WTC11 (cell line): Measurements from ENCODE around the gene CPNE5. TPM values are rescaled to one million over a fixed set of nuclear protein-coding genes. Genes with fewer than 3 reads are reported as not detected.

Experiments used
- ATAC-seq: fragments of 200-7000 bp; cut with Tn5 transposase; 2 replicates; pipeline ENCODE4 v1.10.0; 2021; ENCODE audit warnings: mild to moderate bottlenecking, moderate library complexity
- CTCF ChIA-PET: fragments of 300-600 bp; sonication (Branson Sonifier 250); formaldehyde crosslinking; loops from one replicate; lab custom pipeline; 2021; ENCODE audit warnings: antibody characterized with exemption; lab: Charles Lee
- POLR2A ChIA-PET: fragments of 350-600 bp; sonication (Branson Sonifier 250); formaldehyde crosslinking; loops from one replicate; lab custom pipeline; 2021; ENCODE audit warnings: antibody characterized with exemption; lab: Charles Lee
- DNase-seq: peaks from one replicate; pipeline ENCODE4 v3.0.0; 2021; ENCODE audit warnings: low spot score
- H3K27ac Mint-ChIP-seq: 2 replicates; pipeline ENCODE4 v1.8.0; 2021; ENCODE audit warnings: mixed read lengths
- H3K27me3 Mint-ChIP-seq: 2 replicates; pipeline ENCODE4 v1.8.0; 2021; ENCODE audit warnings: low read depth, mild to moderate bottlenecking, moderate library complexity, mixed read lengths
- H3K36me3 Mint-ChIP-seq: 2 replicates; pipeline ENCODE4 v1.8.0; 2021; ENCODE audit warnings: mixed read lengths
- H3K4me1 Mint-ChIP-seq: 2 replicates; pipeline ENCODE4 v1.8.0; 2022; ENCODE audit warnings: mixed read lengths
- H3K4me3 Mint-ChIP-seq: 2 replicates; pipeline ENCODE4 v1.8.0; 2021; ENCODE audit warnings: mild to moderate bottlenecking, moderate library complexity, mixed read lengths
- H3K9me3 Mint-ChIP-seq: 2 replicates; pipeline ENCODE4 v1.8.0; 2021; ENCODE audit warnings: mixed read lengths
- CREB1 ChIP-seq: sonication (generic); formaldehyde crosslinking; IDR thresholded peaks from 2 replicates; pipeline ENCODE4 v1.8.0; 2023; ENCODE audit warnings: mild to moderate bottlenecking, missing genetic modification reagents
- ESRRA ChIP-seq: sonication (generic); formaldehyde crosslinking; IDR thresholded peaks from 2 replicates; pipeline ENCODE4 v1.8.1; 2022; ENCODE audit warnings: mild to moderate bottlenecking, missing genetic modification reagents, borderline replicate concordance
- FOXJ3 ChIP-seq: sonication (generic); formaldehyde crosslinking; IDR thresholded peaks from 2 replicates; pipeline ENCODE4 v1.9.0; 2021; ENCODE audit warnings: missing genetic modification reagents, mild to moderate bottlenecking, borderline replicate concordance
- GABPB1 ChIP-seq: sonication (generic); formaldehyde crosslinking; IDR thresholded peaks from 2 replicates; pipeline ENCODE4 v1.8.1; 2023; ENCODE audit warnings: mild to moderate bottlenecking, missing genetic modification reagents
- GTF2I ChIP-seq: fragments of 250-450 bp; sonication (Bioruptor Pico); conservative IDR thresholded peaks from 2 replicates; pipeline ENCODE4 v1.4.0; 2021; ENCODE audit warnings: mild to moderate bottlenecking
- HMGXB4 ChIP-seq: sonication (generic); formaldehyde crosslinking; IDR thresholded peaks from 2 replicates; pipeline ENCODE4 v1.8.1; 2023; ENCODE audit warnings: mild to moderate bottlenecking, moderate library complexity, missing genetic modification reagents
- IRF2 ChIP-seq: sonication (generic); formaldehyde crosslinking; IDR thresholded peaks from 2 replicates; pipeline ENCODE4 v1.8.0; 2022; ENCODE audit warnings: low read depth, missing genetic modification reagents, borderline replicate concordance
- KAT7 ChIP-seq: sonication (generic); formaldehyde crosslinking; IDR thresholded peaks from 2 replicates; pipeline ENCODE4 v1.8.1; 2023; ENCODE audit warnings: missing genetic modification reagents, mild to moderate bottlenecking, borderline replicate concordance
- MAX ChIP-seq: sonication (generic); formaldehyde crosslinking; IDR thresholded peaks from 2 replicates; pipeline ENCODE4 v1.8.0; 2022; ENCODE audit warnings: mild to moderate bottlenecking, missing genetic modification reagents
- PRDM15 ChIP-seq: sonication (generic); formaldehyde crosslinking; IDR thresholded peaks from 2 replicates; pipeline ENCODE4 v1.8.0; 2022; ENCODE audit warnings: missing genetic modification reagents
- SP1 ChIP-seq: sonication (generic); formaldehyde crosslinking; conservative IDR thresholded peaks from 2 replicates; pipeline ENCODE4 v1.8.1; 2022; ENCODE audit warnings: missing genetic modification reagents
- TEAD1 ChIP-seq: sonication (generic); formaldehyde crosslinking; IDR thresholded peaks from 2 replicates; pipeline ENCODE4 v1.8.0; 2022; ENCODE audit warnings: mild to moderate bottlenecking, missing genetic modification reagents
- TEAD4 ChIP-seq: sonication (generic); formaldehyde crosslinking; IDR thresholded peaks from 2 replicates; pipeline ENCODE4 v1.8.0; 2022; ENCODE audit warnings: mild to moderate bottlenecking, missing genetic modification reagents
- TP53 ChIP-seq: sonication (generic); formaldehyde crosslinking; IDR thresholded peaks from 2 replicates; pipeline ENCODE4 v1.8.1; 2023; ENCODE audit warnings: mild to moderate bottlenecking, missing genetic modification reagents
- ZNF396 ChIP-seq: fragments of 250-450 bp; sonication (Bioruptor Pico); IDR thresholded peaks from 2 replicates; pipeline ENCODE4 v1.8.0; 2021; ENCODE audit warnings: mild to moderate bottlenecking, moderate library complexity, borderline replicate concordance
- ZNF532 ChIP-seq: fragments of 250-450 bp; sonication (Bioruptor Pico); IDR thresholded peaks from 2 replicates; pipeline ENCODE4 v1.9.0; 2021; ENCODE audit warnings: mild to moderate bottlenecking, borderline replicate concordance
- total RNA-seq: library from RNA; stranded (reverse); gene quantifications from 3 replicates; pipeline ENCODE4 v1.2.3, GENCODE V29; 2021
- TF ChIP-seq, protein P1 (sequence below): sonication (generic); formaldehyde crosslinking; IDR thresholded peaks from 2 replicates; pipeline ENCODE4 v1.8.1; 2022; ENCODE audit warnings: mild to moderate bottlenecking, missing genetic modification reagents, moderate library complexity, borderline replicate concordance
- TF ChIP-seq, protein P2 (sequence below): sonication (generic); formaldehyde crosslinking; conservative IDR thresholded peaks from 2 replicates; pipeline ENCODE4 v1.8.1; 2023; ENCODE audit warnings: mild to moderate bottlenecking, low read depth, missing genetic modification reagents, moderate library complexity

The CPNE5 gene
- total RNA-seq, 1 experiment from 2014 or later = 0.44 TPM

GRCh38 chr6:36712816-36713215 lies 126.4 kb downstream of the CPNE5 start:
- Mint-ChIP-seq H3K4me1 (no peaks in the 10 kb centered on the region), H3K36me3 (no peaks in the 10 kb centered on the region), H3K4me3 (no peak overlapping the region), H3K9me3 (no peaks in the 10 kb centered on the region), H3K27me3 (no peaks in the 10 kb centered on the region), H3K27ac (no peak overlapping the region)
- DNase-seq (no peak), ATAC-seq (no peak)
- TF ChIP-seq, protein P1, sequence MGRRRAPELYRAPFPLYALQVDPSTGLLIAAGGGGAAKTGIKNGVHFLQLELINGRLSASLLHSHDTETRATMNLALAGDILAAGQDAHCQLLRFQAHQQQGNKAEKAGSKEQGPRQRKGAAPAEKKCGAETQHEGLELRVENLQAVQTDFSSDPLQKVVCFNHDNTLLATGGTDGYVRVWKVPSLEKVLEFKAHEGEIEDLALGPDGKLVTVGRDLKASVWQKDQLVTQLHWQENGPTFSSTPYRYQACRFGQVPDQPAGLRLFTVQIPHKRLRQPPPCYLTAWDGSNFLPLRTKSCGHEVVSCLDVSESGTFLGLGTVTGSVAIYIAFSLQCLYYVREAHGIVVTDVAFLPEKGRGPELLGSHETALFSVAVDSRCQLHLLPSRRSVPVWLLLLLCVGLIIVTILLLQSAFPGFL (CRISPR knock-in tag) = no peak
- TF ChIP-seq MAX (CRISPR knock-in tag) (no peak), FOXJ3 (CRISPR knock-in tag) (no peak), HMGXB4 (CRISPR knock-in tag) (no peak), TEAD4 (no peak)
- CTCF ChIA-PET = no interaction called here
- POLR2A ChIA-PET = interaction anchor here (0.7 kb wide), 1 partner anchor 22 kb away, joined by 3 read pairs; no protein-coding TSS in a partner anchor

DNA sequence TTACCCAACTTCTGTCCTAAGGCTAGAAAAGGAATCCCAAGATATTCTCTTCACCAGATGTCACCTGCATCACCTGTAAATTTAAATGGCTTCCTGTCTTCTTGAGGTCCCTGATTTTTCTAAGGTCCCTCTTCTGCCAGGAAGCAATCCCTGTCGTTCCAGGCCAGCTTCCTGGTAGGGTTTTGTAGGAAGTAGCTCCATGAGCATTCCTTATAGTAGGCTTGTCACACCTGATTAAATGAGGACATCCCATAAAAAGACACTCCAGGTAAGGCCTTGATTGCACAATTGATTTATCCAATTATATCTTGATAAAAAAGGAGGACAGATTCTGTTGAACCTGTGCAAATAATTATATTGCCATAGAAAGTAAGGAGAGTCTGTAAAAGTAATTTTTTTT lies 132.9 kb downstream of the CPNE5 start:
- ChIA-PET CTCF (interaction anchor here (0.7 to 1.2 kb wide), 2 partner anchors 18 to 91 kb away, joined by 3 to 4 read pairs; no protein-coding TSS in a partner anchor), POLR2A (no interaction called here)
- Mint-ChIP-seq H3K27me3 (no peaks in the 10 kb centered on the region), H3K4me3 (no peak overlapping the region), H3K27ac (no peak overlapping the region), H3K9me3 (no peaks in the 10 kb centered on the region), H3K4me1 (no peaks in the 10 kb centered on the region), H3K36me3 (no peaks in the 10 kb centered on the region)
- ATAC-seq = no peak
- DNase-seq = no peak
- TF ChIP-seq ZNF396 (CRISPR knock-in tag) = no peak
- no peak for TF ChIP-seq CREB1
- no peak for TF ChIP-seq IRF2 (CRISPR knock-in tag)
- no peak for TF ChIP-seq PRDM15
- TF ChIP-seq GTF2I (CRISPR knock-in tag) = no peak
- no peak for TF ChIP-seq ZNF532 (CRISPR knock-in tag)
- no peak for TF ChIP-seq SP1
- no peak for TF ChIP-seq ESRRA (CRISPR knock-in tag)
- no peak for TF ChIP-seq TP53
- TF ChIP-seq TEAD1 = no peak
- TF ChIP-seq, protein P2, sequence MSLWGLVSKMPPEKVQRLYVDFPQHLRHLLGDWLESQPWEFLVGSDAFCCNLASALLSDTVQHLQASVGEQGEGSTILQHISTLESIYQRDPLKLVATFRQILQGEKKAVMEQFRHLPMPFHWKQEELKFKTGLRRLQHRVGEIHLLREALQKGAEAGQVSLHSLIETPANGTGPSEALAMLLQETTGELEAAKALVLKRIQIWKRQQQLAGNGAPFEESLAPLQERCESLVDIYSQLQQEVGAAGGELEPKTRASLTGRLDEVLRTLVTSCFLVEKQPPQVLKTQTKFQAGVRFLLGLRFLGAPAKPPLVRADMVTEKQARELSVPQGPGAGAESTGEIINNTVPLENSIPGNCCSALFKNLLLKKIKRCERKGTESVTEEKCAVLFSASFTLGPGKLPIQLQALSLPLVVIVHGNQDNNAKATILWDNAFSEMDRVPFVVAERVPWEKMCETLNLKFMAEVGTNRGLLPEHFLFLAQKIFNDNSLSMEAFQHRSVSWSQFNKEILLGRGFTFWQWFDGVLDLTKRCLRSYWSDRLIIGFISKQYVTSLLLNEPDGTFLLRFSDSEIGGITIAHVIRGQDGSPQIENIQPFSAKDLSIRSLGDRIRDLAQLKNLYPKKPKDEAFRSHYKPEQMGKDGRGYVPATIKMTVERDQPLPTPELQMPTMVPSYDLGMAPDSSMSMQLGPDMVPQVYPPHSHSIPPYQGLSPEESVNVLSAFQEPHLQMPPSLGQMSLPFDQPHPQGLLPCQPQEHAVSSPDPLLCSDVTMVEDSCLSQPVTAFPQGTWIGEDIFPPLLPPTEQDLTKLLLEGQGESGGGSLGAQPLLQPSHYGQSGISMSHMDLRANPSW (CRISPR knock-in tag) = no peak
- TF ChIP-seq, protein P1 (CRISPR knock-in tag) = no peak
- no peak for TF ChIP-seq GABPB1 (CRISPR knock-in tag)
- TF ChIP-seq KAT7 (CRISPR knock-in tag) = no peak
